Vagina (tissue), 2 donors: ENCODE data around the gene ASTN2. TPM values are rescaled to one million over a fixed set of nuclear protein-coding genes. Genes with fewer than 3 reads are reported as not detected.

Source experiments
- DNase-seq, 2 donors: peaks; one replicate each; pipeline ENCODE4 v3.0.0-alpha.2; 2017; ENCODE audit errors: extremely low spot score in 2 of 2
- H3K27ac ChIP-seq: fragments of 200-600 bp; sonication (generic); one replicate; pipeline ENCODE4 v1.5.1; 2019
- H3K27me3 ChIP-seq: fragments of 200-600 bp; sonication (generic); one replicate; pipeline ENCODE4 v1.5.1; 2019
- H3K36me3 ChIP-seq, 2 donors: fragments of 200-600 bp; sonication (generic); one replicate each; pipeline ENCODE4 v1.5.1; 2017 to 2019
- H3K4me1 ChIP-seq: fragments of 200-600 bp; sonication (generic); one replicate; pipeline ENCODE4 v1.5.1; 2019
- H3K4me3 ChIP-seq, 2 donors: fragments of 200-600 bp; sonication (generic); 1 replicate in 1 of 2; 2 replicates in 1 of 2; pipeline ENCODE4 v1.5.1; 2016 to 2019
- H3K9me3 ChIP-seq: fragments of 200-600 bp; sonication (generic); one replicate; pipeline ENCODE4 v1.5.1; 2019
- POLR2A ChIP-seq, 2 donors: fragments of 450-650 bp; IDR thresholded peaks; one replicate each; pipeline ENCODE4 v1.6.1; 2017; ENCODE audit warnings: antibody characterized with exemption in 2 of 2, mild to moderate bottlenecking in 2 of 2, moderate library complexity in 2 of 2
- POLR2AphosphoS5 ChIP-seq, 2 donors: sonication (generic); formaldehyde crosslinking; IDR thresholded peaks; one replicate each; pipeline ENCODE4 v1.9.0; 2017; ENCODE audit warnings: antibody characterized with exemption in 2 of 2, mild to moderate bottlenecking in 2 of 2, low read depth in 1 of 2; ENCODE audit not compliant: insufficient read depth in 1 of 2
- intact Hi-C: fragments of 100-400 bp; cut with DNase I; formaldehyde crosslinking; loops from one replicate; pipeline ENCODE4 v1.15.1; 2023
- total RNA-seq: library from RNA; depleted of rRNA; stranded (reverse); fragments of >200 nt; gene quantifications from one replicate; pipeline ENCODE4 v1.2.3, GENCODE V29; 2016
- TF ChIP-seq, protein P1 (sequence below), 3 experiments: fragments of 450-650 bp in 2 of 3; fragments of 200-600 bp in 1 of 3; sonication (generic) in 1 of 3; IDR thresholded peaks; one replicate each; pipeline ENCODE4 v1.5.1; 2017 to 2019; ENCODE audit warnings: antibody characterized with exemption in 3 of 3, mild to moderate bottlenecking in 2 of 3, moderate library complexity in 2 of 3

Gene ASTN2
- total RNA-seq, 1 donor from 2014 or later, result 4.4 TPM

DNA sequence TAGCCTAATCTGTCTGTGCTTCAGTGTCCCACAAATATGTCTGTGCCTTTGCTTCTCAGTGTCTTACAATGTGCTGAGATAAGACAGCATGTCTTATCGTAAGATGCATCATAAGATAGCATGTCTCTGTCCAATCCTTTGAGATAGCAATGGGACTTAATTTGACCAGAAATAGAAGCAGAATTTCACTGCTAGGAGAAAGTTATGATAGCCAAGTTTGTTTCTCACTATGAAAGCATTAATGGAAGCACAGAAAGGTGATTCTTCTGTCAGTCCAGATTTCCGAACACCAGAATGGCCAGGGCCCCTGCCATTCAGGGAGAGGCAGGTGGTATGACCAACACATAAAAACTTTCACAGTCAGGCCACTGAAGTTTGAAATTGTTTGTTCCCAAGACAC lies 616.3 kb downstream of the ASTN2 start:
- DNase-seq, result no peak
- Histone ChIP-seq H3K9me3 (no peaks in the 10 kb centered on the region), H3K27ac (no peak overlapping the region), H3K27me3 (no peaks in the 10 kb centered on the region), H3K4me3 (no peak overlapping the region), H3K4me1 (no peaks in the 10 kb centered on the region), H3K36me3 (no peaks in the 10 kb centered on the region)
- TF ChIP-seq, protein P1, sequence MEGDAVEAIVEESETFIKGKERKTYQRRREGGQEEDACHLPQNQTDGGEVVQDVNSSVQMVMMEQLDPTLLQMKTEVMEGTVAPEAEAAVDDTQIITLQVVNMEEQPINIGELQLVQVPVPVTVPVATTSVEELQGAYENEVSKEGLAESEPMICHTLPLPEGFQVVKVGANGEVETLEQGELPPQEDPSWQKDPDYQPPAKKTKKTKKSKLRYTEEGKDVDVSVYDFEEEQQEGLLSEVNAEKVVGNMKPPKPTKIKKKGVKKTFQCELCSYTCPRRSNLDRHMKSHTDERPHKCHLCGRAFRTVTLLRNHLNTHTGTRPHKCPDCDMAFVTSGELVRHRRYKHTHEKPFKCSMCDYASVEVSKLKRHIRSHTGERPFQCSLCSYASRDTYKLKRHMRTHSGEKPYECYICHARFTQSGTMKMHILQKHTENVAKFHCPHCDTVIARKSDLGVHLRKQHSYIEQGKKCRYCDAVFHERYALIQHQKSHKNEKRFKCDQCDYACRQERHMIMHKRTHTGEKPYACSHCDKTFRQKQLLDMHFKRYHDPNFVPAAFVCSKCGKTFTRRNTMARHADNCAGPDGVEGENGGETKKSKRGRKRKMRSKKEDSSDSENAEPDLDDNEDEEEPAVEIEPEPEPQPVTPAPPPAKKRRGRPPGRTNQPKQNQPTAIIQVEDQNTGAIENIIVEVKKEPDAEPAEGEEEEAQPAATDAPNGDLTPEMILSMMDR (IDR thresholded peaks at IDR 0.05), result no peak
- no peak for TF ChIP-seq POLR2AphosphoS5 (IDR thresholded peaks at IDR 0.05; ENCODE audit: insufficient read depth in 1 of 2, low read depth in 1 of 2)
- no peak for TF ChIP-seq POLR2A (IDR thresholded peaks at IDR 0.05)
- intact Hi-C loops, result no loop called here

DNA sequence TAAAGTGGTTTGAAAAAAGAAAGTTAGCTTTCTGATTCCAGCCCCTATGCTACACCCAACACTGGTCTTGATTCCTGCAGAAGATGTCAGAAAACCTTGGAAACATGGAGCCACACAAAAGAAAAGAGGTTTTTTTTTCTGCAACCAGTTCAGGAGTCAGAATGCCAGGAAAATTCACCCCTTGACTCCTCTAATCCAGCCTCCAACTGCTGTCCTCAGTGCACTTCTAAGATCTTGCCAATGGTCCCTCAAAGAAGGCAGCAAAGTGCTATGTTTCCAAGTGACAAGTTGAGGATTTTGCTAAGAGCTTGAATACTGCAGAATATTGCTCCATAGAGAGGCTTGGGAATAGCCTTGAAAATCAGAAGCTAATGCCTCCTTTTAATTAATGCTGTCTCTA lies 617.6 kb downstream of the ASTN2 start:
- no peak for DNase-seq
- TF ChIP-seq POLR2A (IDR thresholded peaks at IDR 0.05) (no peak), POLR2AphosphoS5 (IDR thresholded peaks at IDR 0.05; ENCODE audit: insufficient read depth in 1 of 2, low read depth in 1 of 2) (no peak)
- TF ChIP-seq, protein P1 (IDR thresholded peaks at IDR 0.05), result no peak
- Histone ChIP-seq H3K27ac (no peak overlapping the region), H3K9me3 (no peaks in the 10 kb centered on the region), H3K4me3 (no peak overlapping the region), H3K36me3 (no peaks in the 10 kb centered on the region), H3K4me1 (no peaks in the 10 kb centered on the region), H3K27me3 (no peaks in the 10 kb centered on the region)
- intact Hi-C loops, result no loop called here

DNA sequence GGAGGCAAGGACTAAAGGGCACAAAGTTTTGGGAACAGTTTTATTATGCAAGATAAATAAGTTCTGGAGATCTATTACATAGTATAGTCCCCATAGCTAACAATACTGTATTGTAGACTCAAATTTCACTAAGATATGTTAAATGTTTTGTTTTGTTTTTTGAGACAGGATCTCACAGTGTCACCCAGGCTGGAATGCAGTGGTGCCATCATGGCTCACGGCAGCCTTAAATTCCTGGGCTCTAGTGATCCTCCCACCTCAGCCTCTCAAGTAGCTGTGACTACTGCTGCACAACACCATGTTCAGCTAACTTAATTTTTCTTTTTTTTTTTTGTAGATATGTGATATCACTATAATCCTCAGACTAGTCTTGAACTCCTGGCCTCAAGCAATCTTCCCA lies 618.2 kb downstream of the ASTN2 start:
- no peaks in the 10 kb centered on the region for H3K9me3 ChIP-seq
- no peaks in the 10 kb centered on the region for H3K4me1 ChIP-seq
- no peak for DNase-seq
- intact Hi-C loops, result no loop called here
- no peaks in the 10 kb centered on the region for H3K27me3 ChIP-seq
- TF ChIP-seq, protein P1 (IDR thresholded peaks at IDR 0.05), result no peak
- TF ChIP-seq POLR2AphosphoS5 (IDR thresholded peaks at IDR 0.05; ENCODE audit: insufficient read depth in 1 of 2, low read depth in 1 of 2) (no peak), POLR2A (IDR thresholded peaks at IDR 0.05) (no peak)
- no peaks in the 10 kb centered on the region for H3K36me3 ChIP-seq
- no peak overlapping the region for H3K27ac ChIP-seq
- no peak overlapping the region for H3K4me3 ChIP-seq

DNA sequence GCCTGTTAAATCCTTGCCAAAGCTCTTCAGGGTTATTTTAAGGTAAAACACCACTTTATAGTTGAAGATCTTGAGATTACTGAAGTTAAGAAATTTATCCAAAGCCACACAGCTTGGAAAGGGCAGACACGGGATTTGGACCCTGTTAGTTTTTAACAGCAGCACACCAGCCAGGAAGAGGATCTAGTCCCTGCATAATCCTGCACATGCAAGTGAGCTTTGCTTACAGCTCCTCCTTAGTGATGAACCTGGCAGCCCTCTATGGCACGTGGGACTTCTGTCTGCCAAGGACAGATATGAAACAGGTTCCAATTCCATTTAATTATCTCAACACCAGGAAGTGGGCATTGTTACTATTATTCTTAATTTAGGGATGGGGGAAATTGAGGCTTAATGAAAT lies 619.0 kb downstream of the ASTN2 start:
- intact Hi-C loops, result no loop called here
- no peaks in the 10 kb centered on the region for H3K27me3 ChIP-seq
- H3K27ac ChIP-seq, result no peak overlapping the region
- no peaks in the 10 kb centered on the region for H3K4me1 ChIP-seq
- no peaks in the 10 kb centered on the region for H3K36me3 ChIP-seq
- DNase-seq, result no peak
- TF ChIP-seq POLR2AphosphoS5 (IDR thresholded peaks at IDR 0.05; ENCODE audit: insufficient read depth in 1 of 2, low read depth in 1 of 2) (no peak), POLR2A (IDR thresholded peaks at IDR 0.05) (no peak)
- TF ChIP-seq, protein P1 (IDR thresholded peaks at IDR 0.05), result no peak
- no peaks in the 10 kb centered on the region for H3K9me3 ChIP-seq
- no peak overlapping the region for H3K4me3 ChIP-seq

DNA sequence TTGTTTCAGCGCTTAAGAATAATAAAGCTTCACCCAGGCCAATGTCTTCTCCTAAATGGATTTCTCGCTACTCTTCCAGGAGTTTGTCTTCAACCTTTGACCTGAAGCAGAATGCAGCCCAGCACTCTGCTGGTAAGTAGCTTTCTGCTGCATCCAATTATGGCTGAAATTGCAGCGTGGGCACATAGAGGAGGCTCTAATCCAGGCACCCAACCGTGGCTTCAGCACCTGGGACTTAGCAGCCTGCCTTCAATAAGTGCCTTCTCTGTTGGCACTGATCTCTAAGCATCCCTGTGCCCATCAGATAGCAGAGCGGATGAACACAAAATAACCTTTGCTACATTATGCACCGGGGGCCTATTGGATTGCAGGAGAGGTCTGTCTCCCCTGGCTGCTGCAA lies 622.6 kb downstream of the ASTN2 start:
- no peak overlapping the region for H3K4me3 ChIP-seq
- H3K27ac ChIP-seq, result no peak overlapping the region
- no peaks in the 10 kb centered on the region for H3K4me1 ChIP-seq
- H3K27me3 ChIP-seq, result no peaks in the 10 kb centered on the region
- intact Hi-C loops, result no loop called here
- no peaks in the 10 kb centered on the region for H3K9me3 ChIP-seq
- no peaks in the 10 kb centered on the region for H3K36me3 ChIP-seq
- DNase-seq, result no peak
- TF ChIP-seq POLR2AphosphoS5 (IDR thresholded peaks at IDR 0.05; ENCODE audit: insufficient read depth in 1 of 2, low read depth in 1 of 2) (no peak), POLR2A (IDR thresholded peaks at IDR 0.05) (no peak)
- TF ChIP-seq, protein P1 (IDR thresholded peaks at IDR 0.05), result no peak
